K562 treated with DMSO at 1 percent for 24 hours (cell line): ENCODE results near the gene ZC4H2. TPM values are rescaled to one million over a fixed set of nuclear protein-coding genes. Genes with fewer than 3 reads are reported as not detected.

Experiments used
- total RNA-seq: library from RNA; unstranded; fragments of 300-600 nt; gene quantifications from 2 replicates; pipeline ENCODE4 v1.2.3, GENCODE V29; 2022; ENCODE audit warnings: low read depth; ENCODE audit not compliant: insufficient read depth

ZC4H2 gene
- total RNA-seq: 4.8 and 8.8 TPM in 2 replicates

DNA sequence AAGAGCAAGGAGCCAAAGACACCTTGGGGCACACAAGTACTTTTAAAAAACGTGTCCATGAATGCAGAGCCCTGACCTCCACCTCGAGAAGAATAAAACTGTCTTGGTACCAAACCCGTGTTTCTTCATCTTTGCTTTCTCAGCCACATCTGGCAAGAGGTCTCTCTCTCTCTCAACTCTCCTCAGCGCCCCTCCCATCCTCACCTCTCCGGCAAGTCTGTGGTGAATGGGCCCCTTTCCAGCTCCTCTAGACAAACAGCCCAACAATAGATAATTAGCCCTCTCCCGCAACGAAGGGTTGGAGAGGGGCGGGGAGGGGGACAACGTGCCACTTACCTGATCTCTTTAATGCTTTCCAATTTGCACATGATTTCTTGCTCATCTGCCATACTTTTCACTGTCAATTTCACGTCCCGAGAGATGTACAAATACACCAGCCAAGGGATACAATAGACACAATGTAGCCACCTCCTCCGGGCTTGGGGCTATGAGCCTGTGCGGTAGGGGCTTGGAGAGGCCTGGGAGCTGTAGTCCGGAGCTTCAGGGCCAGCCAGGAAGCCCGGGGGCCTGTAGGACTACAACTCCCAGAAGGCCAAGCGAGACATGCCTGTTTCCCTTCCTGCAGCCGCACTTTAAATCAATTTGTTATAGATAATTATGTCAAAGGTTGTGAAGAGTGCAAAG lies at the start of gene ZC4H2:
Gene ZC4H2, minus strand, starts transcription at position 462 of the 684 bp plus-strand sequence. Its CDS starts 73 bp downstream, at position 389.

Other genes starting within 250 kb of the ZC4H2 start
- gene ZC3H12B, start 58.4 kb upstream of the ZC4H2 start, total RNA-seq: 0.63 TPM in 2 replicates